Neuronal stem cell (in vitro differentiated cells): ENCODE results near the gene RAVER2.

Experiments
- DNase-seq: peaks from one replicate; pipeline ENCODE4 v3.0.0-alpha.2; 2013; ENCODE audit warnings: low spot score
- H2AFZ ChIP-seq: one replicate; pipeline ENCODE4 v1.6.1; 2013; ENCODE audit warnings: mild to moderate bottlenecking, low read length, inconsistent platforms
- H2AK5ac ChIP-seq: 2 replicates; pipeline ENCODE4 v1.6.1; 2013; ENCODE audit warnings: low read depth, mild to moderate bottlenecking, inconsistent platforms, low read length, moderate library complexity, mixed read lengths
- H2BK120ac ChIP-seq: 2 replicates; pipeline ENCODE4 v1.6.1; 2013; ENCODE audit warnings: low read depth, mild to moderate bottlenecking, inconsistent platforms, low read length, moderate library complexity, mixed read lengths
- H2BK12ac ChIP-seq: one replicate; pipeline ENCODE4 v1.6.1; 2013; ENCODE audit warnings: low read length, inconsistent platforms
- H2BK15ac ChIP-seq: 2 replicates; pipeline ENCODE4 v1.6.1; 2013; ENCODE audit warnings: mild to moderate bottlenecking, low read length, inconsistent platforms, mixed read lengths
- H2BK5ac ChIP-seq: one replicate; pipeline ENCODE4 v1.6.1; 2013; ENCODE audit warnings: inconsistent platforms, mild to moderate bottlenecking, low read length, moderate library complexity
- H3K14ac ChIP-seq: one replicate; pipeline ENCODE4 v1.6.1; 2013; ENCODE audit warnings: low read length, inconsistent platforms
- H3K18ac ChIP-seq: 2 replicates; pipeline ENCODE4 v1.6.1; 2013; ENCODE audit warnings: low read length, inconsistent platforms
- H3K23ac ChIP-seq: 2 replicates; pipeline ENCODE4 v1.6.1; 2013; ENCODE audit warnings: low read depth, mild to moderate bottlenecking, mixed read lengths, low read length, inconsistent platforms; ENCODE audit not compliant: poor library complexity
- H3K27ac ChIP-seq: replicated peaks from 3 replicates; pipeline ENCODE4 v1.5.1; 2013; ENCODE audit warnings: low read length, inconsistent platforms
- H3K27me3 ChIP-seq, 3 experiments: 2 replicates each; pipeline ENCODE4 v1.6.1; 2013; ENCODE audit warnings: low read length in 3 of 3, mild to moderate bottlenecking in 2 of 3, inconsistent platforms in 1 of 3, low read depth in 1 of 3, mixed read lengths in 1 of 3, moderate library complexity in 1 of 3; ENCODE audit not compliant: control insufficient read depth in 3 of 3, insufficient read depth in 3 of 3
- H3K36me3 ChIP-seq, 2 donors: replicated peaks in 1 of 2; 2 replicates each; pipeline ENCODE4 v1.6.1; 2013; ENCODE audit warnings: low read length in 2 of 2; ENCODE audit not compliant: control insufficient read depth in 2 of 2, insufficient read depth in 2 of 2
- H3K4ac ChIP-seq: 2 replicates; pipeline ENCODE4 v1.6.1; 2013; ENCODE audit warnings: inconsistent platforms, mild to moderate bottlenecking, low read length, moderate library complexity
- H3K4me1 ChIP-seq, 2 donors: 1 replicate in 1 of 2; 2 replicates in 1 of 2; pipeline ENCODE4 v1.6.1; 2013; ENCODE audit warnings: low read length in 2 of 2, low read depth in 1 of 2; ENCODE audit not compliant: control insufficient read depth in 2 of 2, insufficient read depth in 1 of 2
- H3K4me2 ChIP-seq: one replicate; pipeline ENCODE4 v1.6.1; 2013; ENCODE audit warnings: mild to moderate bottlenecking, low read length, inconsistent platforms; ENCODE audit not compliant: insufficient read depth, poor library complexity, severe bottlenecking
- H3K4me3 ChIP-seq, 2 donors: 2 replicates each; pipeline ENCODE4 v1.5.1; 2013; ENCODE audit warnings: low read length in 2 of 2, mild to moderate bottlenecking in 2 of 2, inconsistent platforms in 1 of 2, moderate library complexity in 1 of 2
- H3K79me1 ChIP-seq: one replicate; pipeline ENCODE4 v1.6.1; 2013; ENCODE audit warnings: low read depth, mild to moderate bottlenecking, inconsistent platforms, low read length, moderate library complexity
- H3K9ac ChIP-seq: one replicate; pipeline ENCODE4 v1.6.1; 2013; ENCODE audit warnings: mild to moderate bottlenecking, low read depth, low read length, inconsistent platforms; ENCODE audit not compliant: poor library complexity
- H3K9me3 ChIP-seq, 2 donors: replicated peaks in 1 of 2; 2 replicates each; pipeline versions ENCODE3 to v1.6.1; 2013; ENCODE audit warnings: low read length in 2 of 2, mild to moderate bottlenecking in 2 of 2, inconsistent platforms in 1 of 2, low read depth in 1 of 2, mixed read lengths in 1 of 2, moderate library complexity in 1 of 2; ENCODE audit not compliant: control insufficient read depth in 2 of 2, insufficient read depth in 1 of 2
- H4K8ac ChIP-seq: one replicate; pipeline ENCODE4 v1.6.1; 2013; ENCODE audit warnings: low read depth, mild to moderate bottlenecking, inconsistent platforms, low read length, moderate library complexity
- H4K91ac ChIP-seq: one replicate; pipeline ENCODE4 v1.6.1; 2013; ENCODE audit warnings: low read length, low read depth, mild to moderate bottlenecking, inconsistent platforms; ENCODE audit not compliant: poor library complexity
- WGBS, 2 donors: extraction: QIAGEN DNeasy Blood & Tissue Kit; methylation state at CpG; one replicate each; pipeline ENCODE4 v1.1.7; 2013; ENCODE audit warnings: missing lambda C conversion rate in 2 of 2, mixed read lengths in 1 of 2; ENCODE audit not compliant: insufficient read length in 2 of 2, insufficient replicate concordance in 1 of 2; ENCODE audit errors: extremely low coverage in 2 of 2; 5-methylcytosine and 5-hydroxymethylcytosine counted together

Gene RAVER2

GRCh38 chr1:64877151-64877550 lies 132.3 kb downstream of the RAVER2 start:
- Histone ChIP-seq H3K79me1 (no peaks in the 10 kb centered on the region), H3K9ac (no peak overlapping the region), H3K27ac (no peak overlapping the region), H3K18ac (no peak overlapping the region), H4K91ac (no peak overlapping the region), H3K36me3 (peaks cover 0 to 29% of the 10 kb centered on the region in 2 donors), H2AK5ac (no peak overlapping the region), H2BK5ac (no peak overlapping the region), H2BK12ac (no peak overlapping the region), H2BK15ac (no peak overlapping the region), H3K14ac (no peak overlapping the region), H2AFZ (no peak overlapping the region), H4K8ac (no peak overlapping the region), H3K4me3 (no peak overlapping the region), H2BK120ac (no peak overlapping the region), H3K4me1 (peaks cover 0 to 2% of the 10 kb centered on the region in 2 donors), H3K4ac (no peak overlapping the region), H3K4me2 (no peak overlapping the region), H3K23ac (no peak overlapping the region), H3K9me3 (no peaks in the 10 kb centered on the region), H3K27me3 (no peaks in the 10 kb centered on the region)
- no peak for DNase-seq
- no CpG with 5 or more reads among the region's 2 CpGs for WGBS, 2 donors

- no peak overlapping the region for H3K14ac ChIP-seq
- no peak overlapping the region for H3K18ac ChIP-seq
- no peak overlapping the region for H2BK12ac ChIP-seq
- H2AFZ ChIP-seq = no peak overlapping the region
- H3K9ac ChIP-seq = no peak overlapping the region
- H3K9me3 ChIP-seq = no peaks in the 10 kb centered on the region
- no peak overlapping the region for H3K4me3 ChIP-seq
- no peak overlapping the region for H3K4ac ChIP-seq
- peaks cover 0 to 24% of the 10 kb centered on the region in 2 donors for H3K36me3 ChIP-seq
- no peak overlapping the region for H4K8ac ChIP-seq
- no peak overlapping the region for H3K4me2 ChIP-seq
- no peaks in the 10 kb centered on the region for H3K27me3 ChIP-seq
- H3K4me1 ChIP-seq = peaks cover 0 to 2% of the 10 kb centered on the region in 2 donors
- H3K27ac ChIP-seq = no peak overlapping the region
- no peak overlapping the region for H3K23ac ChIP-seq
- H4K91ac ChIP-seq = no peak overlapping the region
- WGBS, 2 donors = no CpG with 5 or more reads among the region's 1 CpG
- no peak for DNase-seq
- no peaks in the 10 kb centered on the region for H3K79me1 ChIP-seq
- no peak overlapping the region for H2AK5ac ChIP-seq
- H2BK120ac ChIP-seq = no peak overlapping the region
- no peak overlapping the region for H2BK15ac ChIP-seq
- H2BK5ac ChIP-seq = no peak overlapping the region
Measured at GRCh38 chr1:64877598-64877997, 132.7 kb downstream of the RAVER2 start.

- Histone ChIP-seq H2AK5ac (no peak overlapping the region), H4K8ac (no peak overlapping the region), H3K27me3 (no peaks in the 10 kb centered on the region), H3K36me3 (peaks cover 0 to 19% of the 10 kb centered on the region in 2 donors), H2BK12ac (no peak overlapping the region), H3K4ac (no peak overlapping the region), H3K4me2 (no peak overlapping the region), H3K23ac (no peak overlapping the region), H3K79me1 (no peaks in the 10 kb centered on the region), H3K27ac (no peak overlapping the region), H3K4me1 (peaks cover 0 to 2% of the 10 kb centered on the region in 2 donors), H3K9ac (no peak overlapping the region), H2BK5ac (no peak overlapping the region), H3K18ac (no peak overlapping the region), H2BK15ac (no peak overlapping the region), H4K91ac (no peak overlapping the region), H3K4me3 (no peak overlapping the region), H2AFZ (no peak overlapping the region), H3K9me3 (no peaks in the 10 kb centered on the region), H2BK120ac (no peak overlapping the region), H3K14ac (no peak overlapping the region)
- DNase-seq = no peak
Measured at GRCh38 chr1:64878090-64878489, 133.2 kb downstream of the RAVER2 start.

- H2BK15ac ChIP-seq = no peak overlapping the region
- H3K4me2 ChIP-seq = no peak overlapping the region
- no peaks in the 10 kb centered on the region for H3K9me3 ChIP-seq
- no peak overlapping the region for H3K23ac ChIP-seq
- no peak overlapping the region for H2BK12ac ChIP-seq
- H2BK5ac ChIP-seq = no peak overlapping the region
- H2BK120ac ChIP-seq = no peak overlapping the region
- no peak overlapping the region for H2AFZ ChIP-seq
- no peaks in the 10 kb centered on the region for H3K79me1 ChIP-seq
- no peak overlapping the region for H3K9ac ChIP-seq
- H3K14ac ChIP-seq = no peak overlapping the region
- no peak overlapping the region for H3K27ac ChIP-seq
- no peak for DNase-seq
- H2AK5ac ChIP-seq = no peak overlapping the region
- WGBS, 2 donors = no CpG with 5 or more reads among the region's 12 CpGs
- peaks cover 0 to 2% (median 0%) of the 10 kb centered on the region in 3 experiments for H3K27me3 ChIP-seq
- H3K4me3 ChIP-seq = no peak overlapping the region
- no peak overlapping the region for H4K91ac ChIP-seq
- H3K4me1 ChIP-seq = peaks cover 0 to 2% of the 10 kb centered on the region in 2 donors
- H3K4ac ChIP-seq = no peak overlapping the region
- no peak overlapping the region for H4K8ac ChIP-seq
- H3K36me3 ChIP-seq = peaks cover 0 to 14% of the 10 kb centered on the region in 2 donors
- no peak overlapping the region for H3K18ac ChIP-seq
Measured at GRCh38 chr1:64878931-64879611, 134.2 kb downstream of the RAVER2 start.
